Muscle of leg (tissue), 16 donors: ENCODE measurements around the gene SEPTIN6. TPM values are rescaled to one million over a fixed set of nuclear protein-coding genes. Genes with fewer than 3 reads are reported as not detected.

Experiments used
- DNase-seq: peaks from one replicate; pipeline ENCODE4 v3.0.0; 2013
- H3K27ac ChIP-seq: one replicate; pipeline ENCODE4 v1.5.1; 2013; ENCODE audit warnings: mild to moderate bottlenecking, low read length, control low read depth
- H3K27me3 ChIP-seq: one replicate; pipeline ENCODE4 v1.6.1; 2013; ENCODE audit warnings: low read length; ENCODE audit not compliant: control insufficient read depth, insufficient read depth
- H3K36me3 ChIP-seq: one replicate; pipeline ENCODE4 v1.6.1; 2013; ENCODE audit warnings: low read length; ENCODE audit not compliant: control insufficient read depth, insufficient read depth
- H3K4me1 ChIP-seq: one replicate; pipeline ENCODE4 v1.6.1; 2013; ENCODE audit warnings: low read length; ENCODE audit not compliant: control insufficient read depth, insufficient read depth
- H3K4me3 ChIP-seq: one replicate; pipeline ENCODE4 v1.5.1; 2013; ENCODE audit warnings: low read length, control low read depth
- H3K9me3 ChIP-seq: replicated peaks from 2 replicates; pipeline ENCODE4 v1.6.1; 2013; ENCODE audit warnings: low read depth, low read length; ENCODE audit not compliant: control insufficient read depth
- WGBS: methylation state at CpG from one replicate; pipeline ENCODE4 v1.1.5; 2013; ENCODE audit warnings: missing lambda C conversion rate; ENCODE audit not compliant: insufficient coverage; 5-methylcytosine and 5-hydroxymethylcytosine counted together
- long read RNA-seq, 11 donors: transcript quantifications; one replicate each; lab custom pipeline, GENCODE V29; 2026
- polyA plus RNA-seq, 8 donors: library from polyadenylated mRNA; unstranded; fragments of 120-200 nt; gene quantifications; one replicate each; pipeline versions ENCODE4 v1.2.1 to v1.2.3, GENCODE V29; 2013; ENCODE audit warnings: inconsistent platforms in 1 of 8, low replicate concordance in 1 of 8; ENCODE audit not compliant: insufficient read length in 8 of 8, insufficient read depth in 1 of 8
- total RNA-seq: library from RNA; stranded (reverse); fragments of 120-200 nt; gene quantifications from one replicate; pipeline ENCODE4 v1.2.4, GENCODE V29; 2013

The SEPTIN6 gene
- total RNA-seq: 39.0 TPM
- 10 to 100 TPM; 26.5 to 50.0 (median 38.9) TPM for polyA plus RNA-seq
- long read RNA-seq, donor 1, partial matches to known transcripts: 0 of 5 reads
- long read RNA-seq, donor 1, other reads (novel, unspliced or antisense): 0 of 5 reads
- long read RNA-seq, donor 2: 0 reads
- long read RNA-seq, donor 3, full-length matches to known transcripts: 6 of 6 reads
- long read RNA-seq, donor 3, partial matches to known transcripts: 0 of 6 reads
- long read RNA-seq, donor 3, other reads (novel, unspliced or antisense): 0 of 6 reads
- long read RNA-seq, donor 4, partial matches to known transcripts: 0 of 1 reads
- long read RNA-seq, donor 4, other reads (novel, unspliced or antisense): 0 of 1 reads
- long read RNA-seq, donor 5, transcript SEPT6-201 (10 exons, 2,693 nt): major isoform, 12 of 40 reads
- long read RNA-seq, donor 5, partial matches to known transcripts: 27 of 40 reads
- long read RNA-seq, donor 5, other reads (novel, unspliced or antisense): 0 of 40 reads
- long read RNA-seq, donor 6, full-length matches to known transcripts: 6 of 6 reads
- long read RNA-seq, donor 6, partial matches to known transcripts: 0 of 6 reads
- long read RNA-seq, donor 6, other reads (novel, unspliced or antisense): 0 of 6 reads
- long read RNA-seq, donor 7, full-length matches to known transcripts: 10 of 21 reads
- long read RNA-seq, donor 7, partial matches to known transcripts: 11 of 21 reads
- long read RNA-seq, donor 7, other reads (novel, unspliced or antisense): 0 of 21 reads
- long read RNA-seq, donor 8, transcript SEPT6-201 (10 exons, 2,693 nt): major isoform, 8 of 21 reads
- long read RNA-seq, donor 8, partial matches to known transcripts: 10 of 21 reads
- long read RNA-seq, donor 8, other reads (novel, unspliced or antisense): 0 of 21 reads
- long read RNA-seq, donor 9, partial matches to known transcripts: 0 of 3 reads
- long read RNA-seq, donor 9, other reads (novel, unspliced or antisense): 0 of 3 reads
- long read RNA-seq, donor 10, full-length matches to known transcripts: 10 of 16 reads
- long read RNA-seq, donor 10, partial matches to known transcripts: 6 of 16 reads
- long read RNA-seq, donor 10, other reads (novel, unspliced or antisense): 0 of 16 reads
- long read RNA-seq, donor 11, full-length matches to known transcripts: 10 of 10 reads
- long read RNA-seq, donor 11, partial matches to known transcripts: 0 of 10 reads
- long read RNA-seq, donor 11, other reads (novel, unspliced or antisense): 0 of 10 reads

DNA sequence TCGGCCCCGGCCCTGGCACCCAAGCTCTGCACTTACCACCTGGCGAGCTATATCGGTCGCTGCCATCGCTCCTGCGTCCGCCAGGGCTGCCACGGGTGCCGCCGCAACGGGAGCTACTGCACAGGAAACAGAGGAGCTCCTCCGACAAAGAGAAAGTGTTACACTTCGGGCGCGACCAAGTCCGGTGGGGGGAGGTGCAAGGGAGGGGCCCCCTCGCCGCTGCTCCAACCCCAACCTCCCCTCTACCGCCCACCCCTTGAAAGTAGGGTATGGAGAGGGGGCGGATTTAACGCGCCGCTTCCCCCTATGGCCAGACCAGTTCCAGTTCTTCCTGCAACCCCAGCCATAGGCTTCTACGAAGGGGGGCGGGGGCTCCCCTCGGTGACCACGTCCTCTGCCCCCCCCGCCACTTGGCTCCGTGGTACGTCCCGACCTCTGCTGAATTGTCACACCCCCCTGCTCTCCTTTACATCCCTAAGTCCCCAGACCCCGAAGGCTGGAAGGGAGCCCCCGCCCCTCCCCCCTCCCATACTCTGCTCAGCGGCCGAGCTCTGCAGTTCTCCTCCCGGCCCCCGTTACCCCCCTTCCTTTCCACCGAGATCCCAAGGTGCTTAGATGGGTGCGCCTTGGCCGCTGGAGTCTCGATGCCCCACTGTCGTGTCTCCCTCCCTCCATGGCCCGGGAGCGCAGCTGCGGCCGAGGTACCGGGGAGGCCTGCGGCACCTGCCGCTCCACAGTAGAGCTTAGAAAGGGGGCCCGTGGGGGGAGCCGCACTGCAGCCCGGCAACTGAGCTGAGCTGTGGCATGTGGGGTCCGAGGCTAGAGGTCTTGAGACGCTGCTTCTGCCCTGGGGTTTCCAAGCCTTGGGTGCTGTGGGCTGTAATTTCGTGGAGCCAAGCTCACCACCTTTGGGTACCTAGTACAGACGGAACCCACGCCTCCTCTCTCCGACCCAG is at the start of gene SEPTIN6:
TSS of gene SEPTIN6 (minus strand) at position 129 of the 956 bp plus-strand sequence. CDS start at position 66, 63 bp downstream.
- 33% methylated on average over 39 of the region's 59 CpGs for WGBS
- Histone ChIP-seq H3K4me3 (peak within 1 kb of the TSS; percentile 69), H3K9me3 (no peaks in the 10 kb centered on the region), H3K36me3 (no peaks in the 10 kb centered on the region), H3K4me1 (peaks cover 4% of the 10 kb centered on the region), H3K27me3 (peaks cover 5% of the 10 kb centered on the region), H3K27ac (peak within 1 kb of the TSS; percentile 76)
- peak; percentile 94 for DNase-seq

GRCh38 chrX:119738742-119739141 is 45.8 kb upstream of the SEPTIN6 start:
- Histone ChIP-seq H3K36me3 (no peaks in the 10 kb centered on the region), H3K4me1 (peaks cover 6% of the 10 kb centered on the region), H3K9me3 (no peaks in the 10 kb centered on the region), H3K27ac (no peak overlapping the region), H3K27me3 (no peaks in the 10 kb centered on the region), H3K4me3 (no peak overlapping the region)
- WGBS: 72% methylated on average over 4 of the region's 5 CpGs
- peak; percentile 16 for DNase-seq

GRCh38 chrX:119736206-119736764 is 43.3 kb upstream of the SEPTIN6 start:
- WGBS: 60% methylated on average over 3 of the region's 12 CpGs
- no peaks in the 10 kb centered on the region for H3K36me3 ChIP-seq
- H3K4me1 ChIP-seq: peaks cover 6% of the 10 kb centered on the region
- H3K4me3 ChIP-seq: no peak overlapping the region
- no peaks in the 10 kb centered on the region for H3K27me3 ChIP-seq
- no peak overlapping the region for H3K27ac ChIP-seq
- DNase-seq: no peak
- H3K9me3 ChIP-seq: no peaks in the 10 kb centered on the region

- no peaks in the 10 kb centered on the region for H3K9me3 ChIP-seq
- peak; percentile 61 for DNase-seq
- H3K27ac ChIP-seq: peak overlapping the region; percentile 55
- H3K4me1 ChIP-seq: peaks cover 6% of the 10 kb centered on the region
- H3K36me3 ChIP-seq: no peaks in the 10 kb centered on the region
- H3K27me3 ChIP-seq: no peaks in the 10 kb centered on the region
- 66% methylated on average over 4 of the region's 6 CpGs for WGBS
- no peak overlapping the region for H3K4me3 ChIP-seq
These were observed 42.5 kb upstream of the SEPTIN6 start for GRCh38 chrX:119735467-119735866.

DNA sequence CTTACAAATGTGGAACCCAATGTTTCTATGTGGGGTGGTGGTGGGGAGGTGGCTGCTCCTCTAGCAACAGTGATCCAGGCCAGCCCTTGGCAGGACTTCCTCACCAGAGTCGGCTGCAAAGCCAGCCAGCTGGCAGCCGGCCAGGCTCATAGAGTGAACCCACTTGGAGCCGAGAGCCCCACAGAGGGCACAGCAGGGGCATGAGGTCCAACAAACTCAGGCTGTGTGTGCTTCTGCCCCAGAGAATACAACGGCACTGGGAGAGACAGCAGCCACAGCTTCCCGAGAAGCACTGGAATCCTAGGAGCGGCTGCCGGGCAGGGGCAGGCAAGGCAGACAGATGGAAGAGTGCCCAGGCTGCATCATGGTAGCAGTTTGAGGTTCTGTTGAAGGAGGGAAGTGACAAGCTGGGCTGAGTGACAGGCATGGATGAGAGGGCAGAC is 42.0 kb upstream of the SEPTIN6 start:
- peaks cover 6% of the 10 kb centered on the region for H3K4me1 ChIP-seq
- WGBS: 61% methylated on average over 7 of the region's 7 CpGs
- H3K36me3 ChIP-seq: no peaks in the 10 kb centered on the region
- no peak overlapping the region for H3K4me3 ChIP-seq
- H3K27me3 ChIP-seq: no peaks in the 10 kb centered on the region
- H3K27ac ChIP-seq: peak overlapping the region; percentile 55
- peak; percentile 46 for DNase-seq
- H3K9me3 ChIP-seq: no peaks in the 10 kb centered on the region

DNA sequence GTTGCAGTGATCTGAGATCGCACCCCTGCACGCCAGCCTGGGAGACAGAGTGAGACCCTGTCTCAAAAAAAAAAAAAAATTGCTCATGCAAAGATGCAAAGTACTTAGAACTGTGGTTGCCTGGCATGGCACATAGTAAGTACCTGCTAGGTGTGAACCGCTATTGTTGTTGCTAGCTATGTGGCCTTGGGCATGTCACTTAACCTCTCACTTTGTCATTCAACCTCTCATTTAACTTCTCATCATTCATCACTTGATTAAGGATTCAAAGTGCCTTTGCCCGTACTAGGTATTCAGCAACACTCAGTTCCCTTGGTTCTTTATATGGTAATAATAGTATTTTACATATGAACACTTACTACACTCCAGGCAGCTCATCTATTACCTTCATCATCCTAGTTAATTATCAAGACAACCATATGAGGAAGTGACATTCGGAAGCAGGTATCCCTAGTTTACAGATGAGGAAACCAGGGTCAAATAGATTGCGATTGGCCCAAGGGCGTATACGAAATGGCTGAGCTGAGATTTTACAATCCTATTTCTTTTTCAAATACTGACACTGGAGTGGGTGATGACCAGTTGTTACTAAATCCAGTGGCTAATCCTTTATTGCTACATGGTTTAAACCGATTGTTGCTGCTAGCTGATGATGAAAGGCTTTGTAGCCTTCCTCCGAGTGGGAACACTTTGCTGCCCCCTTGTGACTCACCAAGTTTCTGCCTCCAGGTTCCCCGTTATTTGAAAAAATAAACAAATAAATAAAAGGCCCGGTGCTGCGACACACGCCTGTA is 36.6 kb upstream of the SEPTIN6 start:
- Histone ChIP-seq H3K4me1 (no peaks in the 10 kb centered on the region), H3K4me3 (no peak overlapping the region), H3K9me3 (no peaks in the 10 kb centered on the region), H3K36me3 (no peaks in the 10 kb centered on the region), H3K27me3 (peaks cover 3% of the 10 kb centered on the region), H3K27ac (no peak overlapping the region)
- DNase-seq: peak; percentile 67
- WGBS: 41% methylated on average over 5 of the region's 14 CpGs

DNA sequence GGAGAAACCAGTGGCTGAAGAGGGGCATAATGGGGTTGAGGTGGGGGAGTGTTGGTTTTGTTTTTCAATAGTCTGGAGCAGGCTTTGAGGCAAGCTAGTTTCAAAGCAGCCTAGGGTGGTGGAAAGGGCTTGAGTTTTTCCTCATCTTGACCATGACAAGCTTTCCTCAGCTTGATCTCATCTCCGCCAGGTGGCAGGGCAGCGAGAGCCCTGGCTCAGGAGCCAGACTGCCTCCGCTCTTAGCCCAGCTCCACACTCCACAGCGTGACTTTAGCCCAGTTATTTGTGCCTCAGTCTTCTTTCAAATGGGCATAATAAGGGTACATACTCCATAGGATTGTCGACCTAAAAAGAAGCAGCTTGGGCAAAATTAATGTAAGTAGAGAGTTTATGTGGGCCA is 35.5 kb upstream of the SEPTIN6 start:
- Histone ChIP-seq H3K27ac (no peak overlapping the region), H3K4me3 (no peak overlapping the region), H3K4me1 (no peaks in the 10 kb centered on the region), H3K36me3 (no peaks in the 10 kb centered on the region), H3K27me3 (peaks cover 3% of the 10 kb centered on the region), H3K9me3 (no peaks in the 10 kb centered on the region)
- DNase-seq: no peak
- WGBS: no CpG with 5 or more reads among the region's 5 CpGs

- no peak overlapping the region for H3K27ac ChIP-seq
- H3K36me3 ChIP-seq: no peaks in the 10 kb centered on the region
- WGBS: 55% methylated on average over 5 of the region's 7 CpGs
- no peaks in the 10 kb centered on the region for H3K4me1 ChIP-seq
- peaks cover 3% of the 10 kb centered on the region for H3K27me3 ChIP-seq
- DNase-seq: no peak
- no peak overlapping the region for H3K4me3 ChIP-seq
- H3K9me3 ChIP-seq: no peaks in the 10 kb centered on the region
These were observed 34.1 kb upstream of the SEPTIN6 start for GRCh38 chrX:119726900-119727555.
